NCI-H460 (cell line): ENCODE measurements around the gene TACR2. TPM values are rescaled to one million over a fixed set of nuclear protein-coding genes. Genes with fewer than 3 reads are reported as not detected.
"Not testable (repeated sequence)": the region's sequence is repeated elsewhere in the genome, so short reads cannot be mapped to it uniquely, and the experiment has no call there.

Source experiments
- DNase-seq: peaks from one replicate; pipeline ENCODE4 v3.0.0-alpha.2; 2016; ENCODE audit warnings: low read depth; ENCODE audit errors: extremely low read depth
- total RNA-seq: library from RNA; depleted of rRNA; stranded (reverse); fragments of >200 nt; shearing (Covaris generic); gene quantifications from 2 replicates; pipeline ENCODE4 v1.2.3, GENCODE V29; 2014

The TACR2 gene
- total RNA-seq, 1 experiment from 2014 or later = not detected

DNA sequence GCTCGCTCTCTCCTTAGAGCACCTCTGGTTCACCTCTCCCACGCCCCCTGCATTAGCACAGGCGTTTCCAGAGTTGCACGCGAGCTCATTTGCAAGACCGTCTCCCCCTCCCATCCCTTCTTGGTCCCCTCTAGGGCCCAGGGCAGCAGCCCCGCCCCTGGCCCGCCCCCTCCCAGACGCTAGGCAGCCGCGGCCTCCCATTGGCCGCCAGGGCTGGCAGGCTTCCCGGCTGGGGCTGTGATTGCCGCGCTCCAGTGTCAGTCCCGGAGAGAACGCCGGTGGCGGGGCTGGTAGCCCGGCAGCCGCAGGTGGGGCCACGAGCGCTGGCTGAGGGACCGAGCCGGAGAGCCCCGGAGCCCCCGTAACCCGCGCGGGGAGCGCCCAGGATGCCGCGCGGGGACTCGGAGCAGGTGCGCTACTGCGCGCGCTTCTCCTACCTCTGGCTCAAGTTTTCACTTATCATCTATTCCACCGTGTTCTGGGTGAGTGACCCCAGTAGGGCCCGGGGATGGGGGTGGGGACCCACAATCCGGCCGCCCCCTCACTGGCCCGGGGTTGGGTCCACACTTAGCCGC lies 34.6 kb upstream of the TACR2 start, which contains the start of gene TSPAN15:
TSS of gene TSPAN15 (plus strand) at position 257 of the 575 bp plus-strand sequence. CDS start at position 387, 130 bp downstream.
- DNase-seq = peak; percentile 82

DNA sequence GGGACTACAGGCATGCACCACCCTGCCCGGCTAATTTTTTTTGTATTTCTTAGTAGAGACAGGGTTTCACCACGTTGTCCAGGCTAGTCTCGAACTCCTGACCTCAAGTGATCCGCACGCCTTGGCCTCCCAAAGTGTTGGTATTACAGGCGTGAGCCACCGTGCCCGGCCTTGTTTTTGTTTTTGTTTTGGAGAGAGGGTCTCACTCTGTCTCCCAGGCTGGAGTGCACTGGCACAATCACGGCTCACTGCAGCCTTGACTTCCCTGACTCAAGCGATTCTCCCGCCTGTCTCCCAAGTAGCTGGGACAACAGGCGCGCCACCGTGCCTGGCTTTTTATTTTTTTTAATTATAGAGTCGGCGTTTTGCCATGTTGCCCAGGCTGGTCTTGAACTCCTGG lies 33.7 kb upstream of the TACR2 start:
- DNase-seq = not testable (repeated sequence)

DNA sequence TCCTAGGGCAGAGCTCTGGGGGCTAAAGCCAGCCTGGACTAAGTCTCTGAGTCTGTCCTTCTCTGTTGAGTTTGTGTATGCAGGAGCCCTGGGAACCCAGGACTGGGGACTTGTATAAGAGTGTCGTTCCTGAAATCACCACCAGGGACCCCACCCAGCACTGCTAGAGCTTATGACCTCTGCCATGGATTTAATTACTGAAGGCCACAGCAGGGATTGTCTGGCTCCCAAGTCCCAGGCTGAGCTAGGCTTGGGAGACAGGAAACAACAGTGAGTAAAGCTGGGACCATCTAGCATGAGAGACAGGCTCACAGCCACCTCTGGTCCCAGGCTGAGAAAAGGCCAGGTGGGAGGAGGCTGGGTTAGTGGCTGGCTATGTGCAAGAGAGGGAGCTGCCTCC lies 33.1 kb upstream of the TACR2 start:
- peak; percentile 71 for DNase-seq

DNA sequence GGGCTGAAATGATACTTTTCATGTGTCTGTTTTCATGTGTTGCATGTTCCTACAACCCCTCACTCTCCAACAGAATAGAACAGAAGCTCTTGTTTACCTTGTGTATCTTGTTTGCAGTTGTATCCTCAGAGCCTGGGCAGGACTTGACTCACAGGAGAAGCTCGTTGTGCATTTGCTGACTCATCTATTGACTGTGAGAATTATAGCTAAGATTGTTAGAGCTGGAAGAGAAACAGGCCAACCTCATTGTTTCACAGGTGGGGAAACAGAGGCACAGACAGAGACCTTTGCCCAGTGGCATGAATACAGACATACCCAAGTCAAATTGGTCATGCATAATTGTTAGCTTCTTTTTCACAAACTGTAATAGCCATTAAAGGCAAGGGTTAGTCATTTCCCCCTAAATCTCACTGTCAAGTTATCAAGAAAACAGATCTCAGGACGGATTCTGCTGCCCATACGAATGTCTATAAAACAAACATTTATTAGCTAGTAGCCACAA lies 30.0 kb upstream of the TACR2 start:
- DNase-seq = peak; percentile 87

DNA sequence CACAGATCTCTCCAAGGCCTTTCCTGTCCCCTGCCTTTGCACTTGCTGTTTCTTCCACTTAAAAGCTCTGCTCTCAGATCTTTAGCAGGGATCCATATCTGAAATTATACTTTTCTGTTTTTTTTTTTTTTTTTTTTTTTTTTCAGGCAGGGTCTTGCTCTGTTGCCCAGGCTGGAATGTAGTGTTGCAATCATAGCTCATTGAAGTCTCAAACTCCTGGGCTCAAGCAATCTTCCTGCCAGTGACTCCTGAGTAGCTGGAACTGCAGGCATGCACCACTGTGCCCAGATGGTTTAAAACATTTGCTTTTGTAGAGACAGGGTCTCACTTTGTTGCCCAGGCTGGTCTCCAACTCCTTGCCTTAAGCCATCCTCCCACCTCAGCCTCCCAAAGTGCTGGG lies 29.5 kb upstream of the TACR2 start:
- DNase-seq = peak; percentile 8

DNA sequence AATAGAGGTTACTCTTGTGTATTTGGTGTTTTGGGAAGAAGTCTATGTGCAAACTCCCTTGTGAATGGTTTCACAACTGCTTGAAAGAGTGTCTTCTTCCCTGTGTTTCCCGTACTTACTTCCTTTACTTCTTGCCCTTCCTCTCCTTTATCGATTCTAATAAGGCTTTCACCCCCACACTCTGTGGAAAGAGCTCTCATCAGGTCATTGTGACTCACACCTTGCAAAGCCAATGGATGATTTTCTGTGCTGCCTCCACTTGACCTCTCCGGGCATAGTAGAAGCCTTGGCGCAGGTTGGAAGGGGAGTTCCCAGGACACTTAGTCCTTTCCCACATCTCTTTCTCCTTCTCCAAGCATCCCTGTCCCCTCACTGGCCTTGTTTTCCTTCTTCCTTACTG lies 28.3 kb upstream of the TACR2 start:
- no peak for DNase-seq

DNA sequence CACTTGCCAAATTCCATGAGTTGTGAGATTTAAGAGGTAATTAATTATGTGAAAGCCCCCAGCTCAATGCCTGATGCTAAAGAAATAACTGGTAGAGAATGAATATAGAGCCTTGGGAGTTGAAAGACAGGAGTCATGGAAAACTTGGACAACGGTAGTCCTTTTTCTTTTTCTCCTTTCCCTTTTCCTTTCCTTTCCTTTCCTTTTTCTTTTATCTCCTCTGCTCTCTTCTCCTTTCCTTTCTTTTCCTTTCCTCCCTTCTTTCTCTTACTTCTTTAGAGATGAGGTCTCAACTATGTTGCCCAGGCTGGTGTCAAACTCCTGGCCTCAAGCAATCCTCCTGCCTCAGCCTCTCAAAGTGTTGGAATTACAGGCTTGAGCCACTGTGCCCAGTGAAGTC lies 26.6 kb upstream of the TACR2 start:
- no peak for DNase-seq

DNA sequence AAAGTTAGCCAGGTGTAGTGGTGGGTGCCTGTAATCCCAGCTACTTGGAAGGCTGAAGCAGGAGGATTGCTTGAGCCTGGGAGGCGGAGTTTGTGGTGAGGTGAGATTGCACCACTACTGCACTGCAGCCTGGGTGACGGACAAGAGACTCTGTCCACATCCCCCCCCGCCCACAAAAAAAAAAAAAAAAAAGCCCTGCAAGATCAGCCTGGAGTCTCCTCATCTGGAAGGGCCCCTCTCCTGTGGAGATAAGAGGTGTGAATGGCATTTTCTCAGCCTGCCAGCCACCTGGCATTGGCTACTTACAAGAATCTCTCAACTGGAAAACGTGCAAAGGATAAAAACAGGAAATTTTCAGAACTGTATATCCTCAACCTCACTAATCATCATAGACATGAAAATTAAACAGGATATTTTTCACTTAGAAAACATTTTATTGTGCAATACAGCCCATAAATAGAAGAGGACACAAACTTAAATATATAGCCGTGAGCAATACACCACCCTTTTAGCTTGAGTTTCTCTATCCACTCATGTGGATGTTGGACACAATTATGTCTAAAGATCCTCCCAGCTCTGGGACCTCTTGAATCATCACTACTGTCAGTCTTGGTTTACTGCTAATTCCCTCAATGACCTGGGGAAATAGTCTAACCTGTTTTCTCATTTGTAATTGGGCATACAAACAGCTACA lies 23.2 kb upstream of the TACR2 start:
- peak; percentile 59 for DNase-seq

DNA sequence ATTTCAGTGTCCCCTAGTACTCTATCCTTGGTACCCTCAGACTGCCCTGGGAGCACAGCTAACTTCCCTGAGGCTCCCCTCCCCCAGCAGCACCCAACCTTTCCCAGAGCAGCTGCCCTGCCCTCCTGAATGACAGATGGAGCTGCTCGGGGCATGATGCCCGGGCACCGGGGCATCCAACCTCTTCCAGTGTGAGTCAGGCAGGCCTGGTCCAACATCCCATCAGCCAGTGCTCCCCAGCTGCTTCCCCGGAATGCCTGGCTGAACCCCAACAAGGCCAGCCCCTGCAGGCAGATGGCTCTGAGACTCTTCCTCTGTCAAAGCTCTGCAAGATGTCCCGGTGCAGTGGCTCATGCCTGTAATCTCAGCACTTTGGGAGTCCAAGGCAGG lies 22.6 kb upstream of the TACR2 start:
- DNase-seq = peak; percentile 21

DNA sequence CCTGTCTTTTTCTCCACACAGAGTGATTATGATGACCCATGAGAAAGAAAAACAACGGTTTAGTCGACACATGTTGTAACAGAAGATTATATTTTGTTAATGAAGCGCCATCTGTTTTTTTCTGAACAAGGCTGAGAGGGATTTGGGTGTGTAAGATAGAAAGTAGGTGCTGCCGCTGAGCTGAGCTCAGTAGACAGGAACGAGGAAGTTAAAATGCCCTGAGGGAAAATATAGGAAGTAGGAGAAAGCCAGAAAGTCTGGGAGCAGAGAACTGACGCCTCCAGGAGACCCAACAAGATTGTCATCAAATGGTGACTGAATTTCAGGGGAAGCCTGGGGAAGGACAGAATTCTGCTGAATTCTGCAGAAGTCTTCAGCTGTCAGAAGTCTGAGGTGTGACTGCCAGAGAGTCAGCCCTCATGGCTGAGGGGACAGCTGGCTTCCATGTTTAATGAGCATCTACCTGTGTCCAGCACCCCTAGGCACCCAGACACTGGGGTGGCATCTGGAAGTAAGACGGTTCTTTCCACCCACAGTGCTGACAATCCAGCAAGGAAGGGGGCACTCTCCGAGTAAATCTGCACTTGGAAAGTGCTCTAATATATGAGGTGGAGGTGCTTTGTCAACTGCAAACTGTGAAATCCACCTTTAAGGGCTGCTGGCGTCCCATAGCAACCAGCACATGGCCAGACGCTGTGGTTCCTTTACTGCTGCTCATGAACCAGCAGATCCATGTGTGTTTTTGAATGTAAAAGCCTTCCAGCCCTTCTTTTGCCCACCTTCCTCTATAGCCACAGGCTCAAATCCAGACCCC lies 22.0 kb upstream of the TACR2 start:
- DNase-seq = peak; percentile 64

DNA sequence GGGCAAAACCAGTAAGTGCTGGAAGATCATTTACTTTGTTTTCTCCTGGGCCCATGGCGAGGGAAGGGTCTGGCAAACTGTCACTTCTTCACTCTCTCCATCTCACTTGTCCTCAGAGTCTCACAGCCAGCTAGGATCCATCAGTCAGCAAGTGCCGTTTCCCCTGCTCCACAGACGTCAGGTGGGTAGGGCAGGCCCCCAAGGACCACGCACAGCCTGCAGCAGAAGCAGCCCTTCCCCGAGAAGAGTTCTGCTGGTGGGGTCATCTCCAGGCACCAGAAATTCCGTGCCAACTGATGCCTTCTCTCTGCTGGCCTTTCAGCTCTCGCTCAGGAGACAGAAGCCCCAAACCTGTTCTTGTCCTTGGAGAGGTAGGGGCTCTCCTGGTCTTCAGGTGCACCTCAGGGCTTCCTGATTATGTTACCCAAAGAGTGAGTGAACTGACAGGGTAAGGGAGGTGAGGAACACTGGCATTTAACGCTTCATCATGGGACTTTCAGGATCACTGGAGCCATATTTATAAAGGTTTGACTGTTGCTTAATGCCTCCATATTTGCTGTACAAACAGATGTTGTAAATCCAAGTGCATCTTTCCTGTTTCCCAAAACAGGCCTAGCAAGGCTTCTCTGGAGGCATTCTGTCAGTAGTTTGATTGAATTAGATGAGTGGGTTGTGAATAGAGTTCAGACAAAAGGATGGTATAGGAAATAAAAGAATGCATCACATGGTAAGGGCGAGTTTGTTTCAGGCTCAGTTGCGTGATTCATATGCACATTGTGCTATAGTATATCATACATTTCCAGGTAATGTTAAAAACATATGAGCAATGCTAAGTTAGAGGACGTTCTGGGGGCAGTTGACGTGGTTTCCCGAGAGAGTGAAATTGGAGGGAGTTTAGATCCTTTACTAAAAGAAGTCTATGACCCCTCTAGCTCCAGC lies 20.9 kb upstream of the TACR2 start:
- no peak for DNase-seq

DNA sequence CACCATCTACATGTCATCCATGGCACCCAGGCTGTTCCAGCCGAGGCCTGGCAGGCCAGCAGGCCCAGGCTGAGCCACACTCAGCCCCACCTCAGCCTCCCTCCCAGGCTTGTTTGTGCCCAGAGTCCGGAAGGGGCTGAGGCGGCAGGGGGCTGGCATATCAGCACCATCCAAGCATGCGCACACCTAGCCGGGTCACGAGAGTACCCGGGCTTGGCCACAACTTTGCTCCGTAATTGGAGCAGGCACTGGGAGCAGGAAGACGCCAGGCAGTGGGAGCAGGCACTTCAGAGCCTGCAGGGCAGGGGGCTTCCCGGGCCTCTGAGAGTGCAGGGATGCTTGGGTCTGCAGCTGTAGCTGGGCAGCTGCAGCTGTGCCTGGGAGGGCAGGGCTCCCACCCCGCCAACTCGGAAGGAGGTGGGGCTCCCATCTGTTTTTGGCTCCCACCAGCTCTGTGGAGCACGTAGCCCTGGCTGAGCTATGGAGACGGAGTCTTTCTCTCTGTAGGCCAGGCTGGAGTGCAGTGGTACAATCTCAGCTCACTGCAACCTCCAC lies 19.3 kb upstream of the TACR2 start:
- no peak for DNase-seq

DNA sequence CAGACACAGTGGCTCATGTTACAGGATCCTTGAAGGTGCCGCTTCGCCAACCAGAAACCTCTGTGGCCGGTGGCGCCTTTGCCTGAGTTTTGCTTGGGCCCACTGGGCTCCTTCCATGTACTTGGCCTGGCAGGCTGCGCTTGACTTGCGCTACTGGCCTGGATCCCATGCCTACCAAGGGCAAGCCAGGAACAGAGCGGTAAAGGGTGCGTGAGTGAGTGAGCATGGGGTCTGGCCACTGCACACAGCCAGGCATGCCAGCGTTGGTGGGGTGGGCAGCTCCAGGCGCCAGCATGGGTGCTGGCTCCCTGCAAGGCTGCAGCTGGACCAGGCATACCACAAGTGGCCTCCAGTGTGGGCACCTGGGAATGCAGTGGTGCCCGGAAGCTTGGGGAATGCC lies 18.2 kb upstream of the TACR2 start:
- no peak for DNase-seq

DNA sequence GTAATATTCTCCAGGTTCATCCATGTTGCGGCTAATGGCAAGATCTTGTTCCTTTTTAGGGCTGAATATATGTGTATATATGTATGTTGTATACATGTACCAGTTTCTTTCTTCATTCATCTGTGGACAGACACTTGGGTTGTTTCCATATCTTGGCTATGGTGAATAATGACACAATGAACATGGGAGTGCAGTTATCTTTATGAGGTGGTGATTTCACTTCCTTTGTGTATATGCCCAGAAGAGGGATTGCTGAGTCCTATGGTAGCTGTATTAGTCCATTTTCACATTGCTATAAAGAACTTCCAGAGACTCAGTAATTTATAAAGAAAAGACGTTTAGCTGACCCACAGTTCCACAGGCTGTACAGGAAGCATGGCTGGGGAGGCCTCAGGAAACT lies 17.5 kb upstream of the TACR2 start:
- DNase-seq = no peak

DNA sequence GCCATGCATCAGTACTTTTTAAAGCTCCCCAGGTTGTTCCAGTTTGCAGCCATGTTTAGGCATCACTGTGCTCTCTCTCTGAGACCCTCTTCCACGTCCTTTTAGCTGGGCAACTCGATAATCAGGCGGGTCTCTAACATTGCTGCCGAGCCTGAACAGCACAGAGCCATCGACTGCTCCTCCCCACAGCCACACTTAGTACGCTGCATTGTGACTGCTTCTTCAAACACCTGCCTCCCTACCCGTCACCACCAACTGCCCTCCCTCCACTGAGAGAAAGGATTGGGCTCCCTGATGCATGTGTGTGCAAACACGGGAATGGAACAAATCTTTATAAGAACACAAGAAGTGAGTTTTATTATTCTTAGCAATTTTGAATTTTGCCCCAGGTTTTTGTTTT lies 11.4 kb upstream of the TACR2 start:
- no peak for DNase-seq

DNA sequence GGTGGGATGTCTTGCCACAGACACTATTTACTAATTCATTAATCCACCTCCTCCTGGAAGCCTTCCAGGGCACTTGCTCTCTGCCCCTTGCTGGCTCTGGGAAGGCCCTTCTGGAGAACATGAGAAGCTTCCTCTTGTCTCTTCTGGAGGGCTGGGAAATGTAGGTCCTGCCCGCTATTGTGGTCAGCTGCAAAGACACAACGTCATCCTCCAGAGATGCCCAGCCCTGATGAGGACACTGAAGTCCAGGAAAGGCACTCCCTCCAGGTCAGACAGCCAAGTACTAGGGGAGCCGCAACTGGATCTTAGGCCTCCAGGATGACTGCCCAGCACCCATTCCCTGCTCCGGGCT lies 9.6 kb upstream of the TACR2 start:
- no peak for DNase-seq

DNA sequence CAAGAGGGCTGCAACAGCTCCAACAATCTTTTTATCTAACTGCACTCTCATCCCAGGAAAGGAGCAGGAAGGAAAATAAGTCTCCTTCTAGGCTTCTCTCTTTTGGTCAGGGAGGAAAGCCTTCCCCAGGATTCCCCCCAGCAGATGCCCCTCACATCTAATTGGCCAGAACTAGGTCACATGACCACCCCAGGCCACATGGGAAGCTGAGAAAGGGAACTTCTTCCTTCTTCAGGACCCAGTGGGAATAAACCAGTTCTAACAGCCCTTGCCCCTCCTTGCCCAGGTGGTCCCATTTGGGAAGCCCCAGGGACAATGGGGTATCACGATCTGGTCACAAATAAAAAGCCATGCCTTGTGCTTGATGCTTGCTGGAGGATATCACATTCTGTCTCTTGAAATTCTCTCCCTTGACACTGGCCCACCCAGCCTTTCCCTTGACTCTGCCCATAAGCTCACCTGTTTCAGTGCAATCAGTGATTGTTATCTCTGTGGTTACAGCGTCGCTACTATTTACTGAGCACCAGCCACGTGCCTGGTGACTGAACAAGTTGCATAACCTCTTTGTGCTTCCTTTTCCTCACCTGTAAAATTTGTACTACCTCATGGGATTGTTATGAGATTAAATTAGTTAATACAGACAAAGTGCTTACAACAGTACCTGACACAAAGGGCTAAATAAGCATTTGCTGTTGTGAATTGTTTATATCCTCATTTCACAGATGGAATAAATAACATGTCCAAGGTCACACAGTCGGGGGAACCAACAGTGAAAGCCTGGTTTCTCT lies 9.0 kb upstream of the TACR2 start:
- no peak for DNase-seq

DNA sequence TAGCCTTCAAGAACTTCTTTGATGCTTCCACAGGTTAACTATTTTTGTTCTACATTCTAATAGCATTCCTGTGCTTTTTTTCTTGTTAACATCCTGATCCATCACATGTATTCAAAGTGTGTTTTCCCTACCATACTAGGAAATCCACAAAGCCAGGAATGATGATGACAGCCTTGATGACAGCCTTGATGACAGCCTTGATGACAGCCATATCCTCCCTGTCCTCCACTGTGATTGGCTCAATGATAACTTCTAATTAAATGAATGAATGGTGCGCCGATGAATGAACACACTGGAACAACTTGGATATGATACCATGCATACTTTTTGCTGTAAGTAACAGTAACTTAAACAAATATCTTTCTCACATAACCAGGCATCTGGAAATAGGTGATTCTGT lies 8.3 kb upstream of the TACR2 start:
- no peak for DNase-seq

DNA sequence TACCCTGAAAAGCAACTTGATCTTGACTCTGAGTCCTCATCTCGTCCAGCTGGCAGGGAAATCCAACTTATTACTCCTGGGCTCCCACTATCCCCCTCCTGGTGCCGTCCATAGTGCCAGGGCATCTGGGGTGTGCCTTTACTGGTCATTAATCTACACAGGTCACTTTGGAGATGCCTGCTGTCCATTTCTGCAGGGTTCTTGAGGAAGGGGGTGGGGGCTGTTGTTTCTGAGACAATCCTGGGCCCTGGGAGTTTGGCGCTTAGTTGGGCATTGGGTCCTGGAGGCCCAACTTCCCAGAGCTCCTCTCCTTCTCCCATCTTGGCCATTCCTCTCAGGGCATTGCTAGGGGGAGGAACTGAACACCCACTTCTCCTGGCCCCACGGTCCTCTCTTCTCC lies 6.0 kb upstream of the TACR2 start:
- DNase-seq = no peak
